Astrocyte (in vitro differentiated cells and primary cell): ENCODE measurements around the gene TRIM39. TPM values are rescaled to one million over a fixed set of nuclear protein-coding genes. Genes with fewer than 3 reads are reported as not detected.

ENCODE experiments used
- DNase-seq: peaks from one replicate; pipeline ENCODE4 v3.0.0-alpha.2; 2010; ENCODE audit warnings: low read depth
- FAIRE-seq: peaks from 2 replicates; lab custom pipeline; 2011; peaks lifted over from hg19 to GRCh38; lab: Jason Lieb, UNC
- H2AFZ ChIP-seq: 2 replicates; pipeline ENCODE4 v1.6.0; 2012; ENCODE audit warnings: low read depth, low read length, inconsistent platforms
- H3K27ac ChIP-seq: 2 replicates; pipeline ENCODE4 v1.5.1; 2011; ENCODE audit warnings: low read depth, low read length, inconsistent platforms
- H3K27me3 ChIP-seq: 2 replicates; pipeline ENCODE4 v1.6.0; 2011; ENCODE audit warnings: low read length, inconsistent platforms; ENCODE audit not compliant: insufficient read depth
- H3K36me3 ChIP-seq: 2 replicates; pipeline ENCODE4 v1.5.1; 2011; ENCODE audit warnings: low read length, inconsistent platforms; ENCODE audit not compliant: insufficient read depth
- H3K4me1 ChIP-seq: 2 replicates; pipeline ENCODE4 v1.5.1; 2011; ENCODE audit warnings: low read length, inconsistent platforms; ENCODE audit not compliant: insufficient read depth
- H3K4me2 ChIP-seq: 2 replicates; pipeline ENCODE4 v1.6.0; 2012; ENCODE audit warnings: low read length, inconsistent platforms
- H3K4me3 ChIP-seq: 2 replicates; pipeline ENCODE4 v1.5.1; 2011; ENCODE audit warnings: low read depth, mild to moderate bottlenecking, low read length, inconsistent platforms; ENCODE audit not compliant: insufficient read depth
- H3K79me2 ChIP-seq: 2 replicates; pipeline ENCODE4 v1.6.0; 2012; ENCODE audit warnings: mild to moderate bottlenecking, low read length, inconsistent platforms; ENCODE audit not compliant: insufficient read depth
- H3K9ac ChIP-seq: 2 replicates; pipeline ENCODE4 v1.6.0; 2012; ENCODE audit warnings: mild to moderate bottlenecking, low read length, inconsistent platforms
- H3K9me3 ChIP-seq: 2 replicates; pipeline ENCODE4 v1.5.1; 2012; ENCODE audit warnings: low read depth, mild to moderate bottlenecking, low read length, inconsistent platforms; ENCODE audit not compliant: insufficient read depth
- H4K20me1 ChIP-seq: 2 replicates; pipeline ENCODE4 v1.6.0; 2012; ENCODE audit warnings: low read length, inconsistent platforms; ENCODE audit not compliant: insufficient read depth
- H3K27ac Mint-ChIP-seq: one replicate; pipeline ENCODE4 v1.8.0; 2021; ENCODE audit warnings: mild to moderate bottlenecking, mixed read lengths; ENCODE audit not compliant: unreplicated experiment
- H3K27me3 Mint-ChIP-seq: one replicate; pipeline ENCODE4 v1.8.0; 2021; ENCODE audit warnings: low read depth, mixed read lengths; ENCODE audit not compliant: unreplicated experiment
- H3K36me3 Mint-ChIP-seq: one replicate; pipeline ENCODE4 v1.8.0; 2021; ENCODE audit warnings: low read depth, mixed read lengths; ENCODE audit not compliant: unreplicated experiment
- H3K4me1 Mint-ChIP-seq: one replicate; pipeline ENCODE4 v1.8.0; 2021; ENCODE audit warnings: low read depth, mixed read lengths; ENCODE audit not compliant: unreplicated experiment
- H3K4me3 Mint-ChIP-seq: one replicate; pipeline ENCODE4 v1.8.0; 2021; ENCODE audit warnings: mild to moderate bottlenecking, moderate library complexity, mixed read lengths; ENCODE audit not compliant: unreplicated experiment
- H3K9me3 Mint-ChIP-seq: one replicate; pipeline ENCODE4 v1.8.0; 2021; ENCODE audit warnings: mild to moderate bottlenecking, mixed read lengths; ENCODE audit not compliant: unreplicated experiment
- CTCF ChIP-seq: IDR thresholded peaks from 2 replicates; pipeline ENCODE4 v1.5.1; 2011; ENCODE audit warnings: low read depth, mild to moderate bottlenecking, inconsistent platforms, low read length, moderate library complexity; ENCODE audit not compliant: insufficient read depth
- EZH2 ChIP-seq: IDR thresholded peaks from 2 replicates; pipeline ENCODE4 v1.6.1; 2012; ENCODE audit warnings: mild to moderate bottlenecking, low read length, inconsistent platforms; ENCODE audit not compliant: insufficient read depth
- total RNA-seq: library from RNA; stranded (reverse); gene quantifications from 2 replicates; pipeline ENCODE4 v1.2.1, GENCODE V29; 2021

TRIM39 gene
- total RNA-seq, 1 donor from 2014 or later, result 20.7 TPM

- Mint-ChIP-seq H3K4me1 (peaks cover 1% of the 10 kb centered on the region), H3K27me3 (peaks cover 16% of the 10 kb centered on the region), H3K36me3 (no peaks in the 10 kb centered on the region), H3K4me3 (no peak overlapping the region), H3K9me3 (no peaks in the 10 kb centered on the region), H3K27ac (no peak overlapping the region)
- no peak overlapping the region for H3K4me2 ChIP-seq
- H3K27me3 ChIP-seq, result peaks cover 28% of the 10 kb centered on the region
- no peaks in the 10 kb centered on the region for H3K9me3 ChIP-seq
- no peaks in the 10 kb centered on the region for H3K36me3 ChIP-seq
- FAIRE-seq, result no peak
- H4K20me1 ChIP-seq, result no peaks in the 10 kb centered on the region
- no peak overlapping the region for H3K27ac ChIP-seq
- H2AFZ ChIP-seq, result no peak overlapping the region
- TF ChIP-seq EZH2, result no peak
- no peak for TF ChIP-seq CTCF
- no peak for DNase-seq
- H3K9ac ChIP-seq, result no peak overlapping the region
- no peaks in the 10 kb centered on the region for H3K4me1 ChIP-seq
- H3K4me3 ChIP-seq, result no peak overlapping the region
- no peaks in the 10 kb centered on the region for H3K79me2 ChIP-seq
Measured at GRCh38 chr6:30352550-30352949, 25.8 kb downstream of the TRIM39 start.

DNA sequence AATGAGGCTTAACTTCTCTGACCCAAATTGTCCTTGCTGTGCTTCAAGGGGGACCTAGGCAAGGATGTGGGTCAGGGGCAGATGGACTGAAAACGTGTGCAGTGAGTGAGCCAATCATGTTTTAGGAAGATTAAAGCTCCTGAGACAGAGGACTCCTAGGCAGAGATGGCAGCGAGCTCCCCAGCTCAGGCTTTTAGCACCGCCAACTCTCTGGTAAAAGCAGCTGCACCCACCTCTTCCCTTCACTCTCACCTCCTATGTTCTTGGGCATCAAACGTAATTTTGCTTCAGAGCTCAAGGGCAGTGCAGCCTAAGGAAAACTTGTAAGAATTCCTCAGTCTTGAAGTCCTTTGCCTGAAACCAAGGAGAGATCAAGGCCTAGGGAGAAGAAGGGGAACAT lies 28.6 kb downstream of the TRIM39 start:
- H3K4me3 ChIP-seq, result no peak overlapping the region
- no peak overlapping the region for H3K4me2 ChIP-seq
- DNase-seq, result no peak
- H3K27me3 Mint-ChIP-seq, result peaks cover 30% of the 10 kb centered on the region
- no peak overlapping the region for H3K27ac ChIP-seq
- no peaks in the 10 kb centered on the region for H4K20me1 ChIP-seq
- H2AFZ ChIP-seq, result no peak overlapping the region
- H3K4me1 ChIP-seq, result no peaks in the 10 kb centered on the region
- no peak overlapping the region for H3K27ac Mint-ChIP-seq
- H3K27me3 ChIP-seq, result peaks cover 50% of the 10 kb centered on the region
- no peaks in the 10 kb centered on the region for H3K36me3 ChIP-seq
- H3K9ac ChIP-seq, result no peak overlapping the region
- no peak overlapping the region for H3K4me3 Mint-ChIP-seq
- no peaks in the 10 kb centered on the region for H3K36me3 Mint-ChIP-seq
- H3K9me3 Mint-ChIP-seq, result no peaks in the 10 kb centered on the region
- H3K79me2 ChIP-seq, result no peaks in the 10 kb centered on the region
- FAIRE-seq, result no peak
- TF ChIP-seq EZH2 (no peak), CTCF (no peak)
- H3K9me3 ChIP-seq, result no peaks in the 10 kb centered on the region
- H3K4me1 Mint-ChIP-seq, result peaks cover 1% of the 10 kb centered on the region

DNA sequence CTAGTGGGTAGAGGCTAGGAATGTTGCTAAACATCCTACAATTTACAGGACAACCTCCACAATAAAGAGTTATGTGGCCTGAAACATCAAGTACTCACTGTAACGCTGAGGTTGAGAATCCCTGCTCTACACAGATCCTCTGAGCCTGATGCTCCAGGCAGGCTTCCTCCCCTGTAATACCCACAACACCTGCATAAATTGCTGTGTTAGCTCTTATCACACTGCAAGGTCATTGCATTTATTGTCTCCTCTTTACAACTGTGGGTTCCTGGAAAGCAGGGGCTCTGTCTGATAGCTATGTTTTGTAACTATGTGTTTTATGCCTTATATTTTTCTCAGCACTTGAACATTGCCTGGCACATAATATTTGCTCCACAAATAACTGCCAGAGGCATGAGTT lies 29.8 kb downstream of the TRIM39 start:
- H4K20me1 ChIP-seq, result no peaks in the 10 kb centered on the region
- Mint-ChIP-seq H3K36me3 (no peaks in the 10 kb centered on the region), H3K4me1 (peaks cover 1% of the 10 kb centered on the region), H3K4me3 (no peak overlapping the region), H3K27ac (no peak overlapping the region), H3K9me3 (no peaks in the 10 kb centered on the region), H3K27me3 (peaks cover 34% of the 10 kb centered on the region)
- H2AFZ ChIP-seq, result no peak overlapping the region
- no peak for TF ChIP-seq EZH2
- no peak for TF ChIP-seq CTCF
- H3K4me3 ChIP-seq, result no peak overlapping the region
- H3K4me1 ChIP-seq, result no peaks in the 10 kb centered on the region
- no peak overlapping the region for H3K9ac ChIP-seq
- H3K36me3 ChIP-seq, result no peaks in the 10 kb centered on the region
- peaks cover 59% of the 10 kb centered on the region for H3K27me3 ChIP-seq
- FAIRE-seq (no peak), DNase-seq (no peak)
- no peak overlapping the region for H3K27ac ChIP-seq
- no peaks in the 10 kb centered on the region for H3K79me2 ChIP-seq
- H3K9me3 ChIP-seq, result no peaks in the 10 kb centered on the region
- no peak overlapping the region for H3K4me2 ChIP-seq
